Measurements from ENCODE around the gene HECW1. TPM values are rescaled to one million over a fixed set of nuclear protein-coding genes. Genes with fewer than 3 reads are reported as not detected.
"Not testable (repeated sequence)": the region's sequence is repeated elsewhere in the genome, so short reads cannot be mapped to it uniquely, and the experiment has no call there.

The HECW1 gene
- total RNA-seq (2014; rRNA removed; shearing (Covaris generic)): 19.1 TPM in 2 replicates

GRCh38 chr7:43112459-43112940 is at the start of gene HECW1:
Gene HECW1, plus strand, starts transcription at chr7:43112647. Its CDS starts 131,259 bp downstream, at chr7:43243906.
- no peak for DNase-seq (ENCODE audit: low read depth in 1 of 2, low spot score in 2 of 2)
- no peaks in the 10 kb centered on the region for H3K36me3 ChIP-seq
- H3K9me3 ChIP-seq (replicated peaks): no peaks in the 10 kb centered on the region
- no peak within 1 kb of the TSS for H3K27ac ChIP-seq
- H3K27me3 ChIP-seq (replicated peaks): peaks cover 37% of the 10 kb centered on the region
- H3K4me3 ChIP-seq: peak within 1 kb of the TSS; percentile 44
- H3K4me1 ChIP-seq (replicated peaks): peaks cover 40% of the 10 kb centered on the region

- Histone ChIP-seq H3K4me1 (replicated peaks) (no peaks in the 10 kb centered on the region), H3K4me3 (no peak overlapping the region), H3K36me3 (no peaks in the 10 kb centered on the region), H3K9me3 (replicated peaks) (no peaks in the 10 kb centered on the region), H3K27me3 (replicated peaks) (peaks cover 3% of the 10 kb centered on the region; the same call in 1 of the 2 replicates), H3K27ac (no peak overlapping the region)
- DNase-seq (ENCODE audit: low read depth in 1 of 2, low spot score in 2 of 2): peak in 1 of 2 experiments; percentile 21
These were observed 40.8 kb upstream of the HECW1 start for GRCh38 chr7:43071604-43072003.

GRCh38 chr7:43072530-43072929 is 39.9 kb upstream of the HECW1 start:
- peaks cover 3% of the 10 kb centered on the region; the same call in 1 of the 2 replicates for H3K27me3 ChIP-seq (replicated peaks)
- H3K36me3 ChIP-seq: no peaks in the 10 kb centered on the region
- H3K9me3 ChIP-seq (replicated peaks): no peaks in the 10 kb centered on the region
- no peak overlapping the region for H3K4me3 ChIP-seq
- peaks cover under 1% of the 10 kb centered on the region for H3K4me1 ChIP-seq (replicated peaks)
- DNase-seq (ENCODE audit: low read depth in 1 of 2, low spot score in 2 of 2): no peak
- H3K27ac ChIP-seq: no peak overlapping the region

- H3K36me3 ChIP-seq; H3K9me3 ChIP-seq (replicated peaks); H3K27ac ChIP-seq; H3K27me3 ChIP-seq (replicated peaks); H3K4me3 ChIP-seq; DNase-seq (ENCODE audit: low read depth in 1 of 2, low spot score in 2 of 2); H3K4me1 ChIP-seq (replicated peaks): not testable (repeated sequence)
These were observed 38.6 kb upstream of the HECW1 start for GRCh38 chr7:43073811-43074210.

GRCh38 chr7:43076189-43076605 is 36.2 kb upstream of the HECW1 start:
- H3K4me1 ChIP-seq (replicated peaks): peaks cover 9% of the 10 kb centered on the region
- H3K27me3 ChIP-seq (replicated peaks): no peaks in the 10 kb centered on the region
- no peak overlapping the region for H3K27ac ChIP-seq
- no peaks in the 10 kb centered on the region for H3K36me3 ChIP-seq
- H3K9me3 ChIP-seq (replicated peaks): no peaks in the 10 kb centered on the region
- DNase-seq (ENCODE audit: low read depth in 1 of 2, low spot score in 2 of 2): no peak
- H3K4me3 ChIP-seq: no peak overlapping the region

- no peak overlapping the region for H3K27ac ChIP-seq
- peaks cover 9% of the 10 kb centered on the region for H3K4me1 ChIP-seq (replicated peaks)
- H3K27me3 ChIP-seq (replicated peaks): no peaks in the 10 kb centered on the region
- no peaks in the 10 kb centered on the region for H3K9me3 ChIP-seq (replicated peaks)
- no peaks in the 10 kb centered on the region for H3K36me3 ChIP-seq
- H3K4me3 ChIP-seq: no peak overlapping the region
- DNase-seq (ENCODE audit: low read depth in 1 of 2, low spot score in 2 of 2): no peak
These were observed 35.8 kb upstream of the HECW1 start for GRCh38 chr7:43076606-43077005.

GRCh38 chr7:43077285-43077684 is 35.2 kb upstream of the HECW1 start:
- DNase-seq (ENCODE audit: low read depth in 1 of 2, low spot score in 2 of 2): no peak
- Histone ChIP-seq H3K9me3 (replicated peaks) (no peaks in the 10 kb centered on the region), H3K27me3 (replicated peaks) (no peaks in the 10 kb centered on the region), H3K4me1 (replicated peaks) (peaks cover 9% of the 10 kb centered on the region), H3K27ac (no peak overlapping the region), H3K4me3 (no peak overlapping the region), H3K36me3 (no peaks in the 10 kb centered on the region)

GRCh38 chr7:43077732-43078391 is 34.6 kb upstream of the HECW1 start:
- Histone ChIP-seq H3K4me1 (replicated peaks) (peaks cover 9% of the 10 kb centered on the region), H3K27me3 (replicated peaks) (no peaks in the 10 kb centered on the region), H3K4me3 (no peak overlapping the region), H3K9me3 (replicated peaks) (no peaks in the 10 kb centered on the region), H3K27ac (no peak overlapping the region), H3K36me3 (no peaks in the 10 kb centered on the region)
- peak; percentile 40 to 47 for DNase-seq (ENCODE audit: low read depth in 1 of 2, low spot score in 2 of 2)

- DNase-seq (ENCODE audit: low read depth in 1 of 2, low spot score in 2 of 2): no peak
- Histone ChIP-seq H3K36me3 (no peaks in the 10 kb centered on the region), H3K9me3 (replicated peaks) (no peaks in the 10 kb centered on the region), H3K4me3 (no peak overlapping the region), H3K27ac (no peak overlapping the region), H3K27me3 (replicated peaks) (no peaks in the 10 kb centered on the region; the same call in 1 of the 2 replicates), H3K4me1 (replicated peaks) (peaks cover 9% of the 10 kb centered on the region)
These were observed 33.7 kb upstream of the HECW1 start for GRCh38 chr7:43078794-43079193.

- no peak overlapping the region for H3K27ac ChIP-seq
- peaks cover 9% of the 10 kb centered on the region for H3K4me1 ChIP-seq (replicated peaks)
- no peak overlapping the region for H3K4me3 ChIP-seq
- no peaks in the 10 kb centered on the region for H3K9me3 ChIP-seq (replicated peaks)
- no peak for DNase-seq (ENCODE audit: low read depth in 1 of 2, low spot score in 2 of 2)
- H3K36me3 ChIP-seq: no peaks in the 10 kb centered on the region
- H3K27me3 ChIP-seq (replicated peaks): no peaks in the 10 kb centered on the region; the same call in 1 of the 2 replicates
These were observed 30.8 kb upstream of the HECW1 start for GRCh38 chr7:43081603-43082002.

GRCh38 chr7:43083106-43083505 is 29.3 kb upstream of the HECW1 start:
- Histone ChIP-seq H3K36me3 (no peaks in the 10 kb centered on the region), H3K27ac (no peak overlapping the region), H3K9me3 (replicated peaks) (no peaks in the 10 kb centered on the region), H3K4me3 (no peak overlapping the region), H3K27me3 (replicated peaks) (no peaks in the 10 kb centered on the region; the same call in 1 of the 2 replicates), H3K4me1 (replicated peaks) (peaks cover 3% of the 10 kb centered on the region)
- DNase-seq (ENCODE audit: low read depth in 1 of 2, low spot score in 2 of 2): no peak

GRCh38 chr7:43085017-43085416 is 27.4 kb upstream of the HECW1 start:
- Histone ChIP-seq H3K4me1 (replicated peaks) (no peaks in the 10 kb centered on the region), H3K4me3 (no peak overlapping the region), H3K27ac (no peak overlapping the region), H3K9me3 (replicated peaks) (no peaks in the 10 kb centered on the region), H3K36me3 (no peaks in the 10 kb centered on the region), H3K27me3 (replicated peaks) (no peaks in the 10 kb centered on the region; the same call in 1 of the 2 replicates)
- no peak for DNase-seq (ENCODE audit: low read depth in 1 of 2, low spot score in 2 of 2)

GRCh38 chr7:43085992-43086391 is 26.5 kb upstream of the HECW1 start:
- H3K9me3 ChIP-seq (replicated peaks): no peaks in the 10 kb centered on the region
- no peak overlapping the region for H3K4me3 ChIP-seq
- no peaks in the 10 kb centered on the region for H3K36me3 ChIP-seq
- DNase-seq (ENCODE audit: low read depth in 1 of 2, low spot score in 2 of 2): no peak
- H3K27ac ChIP-seq: no peak overlapping the region
- H3K4me1 ChIP-seq (replicated peaks): no peaks in the 10 kb centered on the region
- no peaks in the 10 kb centered on the region; the same call in 1 of the 2 replicates for H3K27me3 ChIP-seq (replicated peaks)

- DNase-seq (ENCODE audit: low read depth in 1 of 2, low spot score in 2 of 2): no peak
- no peaks in the 10 kb centered on the region for H3K4me1 ChIP-seq (replicated peaks)
- H3K27ac ChIP-seq: no peak overlapping the region
These were observed 19.6 kb upstream of the HECW1 start for GRCh38 chr7:43092819-43093218.

More at GRCh38 chr7:43092819-43093218, 19.6 kb upstream of the HECW1 start:
- Histone ChIP-seq H3K9me3 (replicated peaks) (no peaks in the 10 kb centered on the region), H3K36me3 (no peaks in the 10 kb centered on the region), H3K27me3 (replicated peaks) (no peaks in the 10 kb centered on the region), H3K4me3 (no peak overlapping the region)
